GM23338 (cell line): ENCODE measurements around the gene GRAMD1C.

Experiments
- CREB1 ChIP-seq: fragments of 250-450 bp; sonication (Bioruptor Pico); IDR thresholded peaks from 2 replicates; pipeline ENCODE4 v1.5.0; 2020; ENCODE audit warnings: low read depth, mild to moderate bottlenecking, moderate library complexity
- EZH2 ChIP-seq: fragments of 200-600 bp; sonication (generic); IDR thresholded peaks from one replicate; pipeline ENCODE4 v1.8.0; 2017; ENCODE audit warnings: antibody characterized with exemption, mild to moderate bottlenecking, low read depth; ENCODE audit not compliant: unreplicated experiment
- EZH2phosphoT487 ChIP-seq: fragments of 200-600 bp; sonication (generic); IDR thresholded peaks from one replicate; pipeline ENCODE4 v1.8.1; 2018; ENCODE audit warnings: antibody characterized with exemption; ENCODE audit not compliant: unreplicated experiment
- POLR2AphosphoS5 ChIP-seq: IDR thresholded peaks from 2 replicates; pipeline ENCODE4 v1.6.1; 2016; ENCODE audit warnings: antibody characterized with exemption, low read depth
- TF ChIP-seq, protein P1 (sequence below), 2 experiments: fragments of 200-600 bp in 1 of 2; sonication (generic) in 1 of 2; conservative IDR thresholded peaks; 2 replicates each; pipeline versions ENCODE4 v1.5.1 to v1.6.1; 2016 to 2017; ENCODE audit warnings: antibody characterized with exemption in 2 of 2, low read depth in 2 of 2, mild to moderate bottlenecking in 2 of 2, moderate library complexity in 1 of 2

DNA sequence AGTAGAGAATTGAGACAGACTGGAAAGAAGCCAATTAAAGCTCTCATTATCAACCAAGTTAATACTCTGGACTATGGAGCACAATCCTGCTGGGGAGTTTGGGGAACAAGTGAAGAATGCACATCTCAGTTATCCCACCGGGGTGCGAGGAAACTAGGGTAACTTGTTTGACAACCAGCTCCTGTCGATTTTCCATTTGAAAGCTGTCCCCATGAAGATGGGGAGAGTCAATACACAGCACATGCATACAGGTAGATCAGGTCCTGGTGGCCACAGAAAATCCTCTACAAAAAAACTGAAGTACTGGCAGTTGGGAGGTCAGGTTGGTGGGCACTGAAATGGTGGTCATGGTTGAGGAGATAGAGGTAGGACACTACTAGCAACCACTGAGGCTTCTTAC lies 25.7 kb upstream of the GRAMD1C start:
- TF ChIP-seq EZH2: no peak
- TF ChIP-seq, protein P1, sequence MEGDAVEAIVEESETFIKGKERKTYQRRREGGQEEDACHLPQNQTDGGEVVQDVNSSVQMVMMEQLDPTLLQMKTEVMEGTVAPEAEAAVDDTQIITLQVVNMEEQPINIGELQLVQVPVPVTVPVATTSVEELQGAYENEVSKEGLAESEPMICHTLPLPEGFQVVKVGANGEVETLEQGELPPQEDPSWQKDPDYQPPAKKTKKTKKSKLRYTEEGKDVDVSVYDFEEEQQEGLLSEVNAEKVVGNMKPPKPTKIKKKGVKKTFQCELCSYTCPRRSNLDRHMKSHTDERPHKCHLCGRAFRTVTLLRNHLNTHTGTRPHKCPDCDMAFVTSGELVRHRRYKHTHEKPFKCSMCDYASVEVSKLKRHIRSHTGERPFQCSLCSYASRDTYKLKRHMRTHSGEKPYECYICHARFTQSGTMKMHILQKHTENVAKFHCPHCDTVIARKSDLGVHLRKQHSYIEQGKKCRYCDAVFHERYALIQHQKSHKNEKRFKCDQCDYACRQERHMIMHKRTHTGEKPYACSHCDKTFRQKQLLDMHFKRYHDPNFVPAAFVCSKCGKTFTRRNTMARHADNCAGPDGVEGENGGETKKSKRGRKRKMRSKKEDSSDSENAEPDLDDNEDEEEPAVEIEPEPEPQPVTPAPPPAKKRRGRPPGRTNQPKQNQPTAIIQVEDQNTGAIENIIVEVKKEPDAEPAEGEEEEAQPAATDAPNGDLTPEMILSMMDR (conservative IDR thresholded peaks at IDR 0.05; ENCODE audit: low read depth in 2 of 2): no peak
- no peak for TF ChIP-seq POLR2AphosphoS5
- no peak for TF ChIP-seq EZH2phosphoT487
- no peak for TF ChIP-seq CREB1 (CRISPR knock-in tag)
